ENCODE data around the gene TM9SF1. TPM values are rescaled to one million over a fixed set of nuclear protein-coding genes. Genes with fewer than 3 reads are reported as not detected.

The TM9SF1 gene
- total RNA-seq (10 to 100 TPM; 24.1 to 26.3 TPM), polyA plus RNA-seq (10 to 100 TPM; 38.4 to 40.6 TPM)

DNA sequence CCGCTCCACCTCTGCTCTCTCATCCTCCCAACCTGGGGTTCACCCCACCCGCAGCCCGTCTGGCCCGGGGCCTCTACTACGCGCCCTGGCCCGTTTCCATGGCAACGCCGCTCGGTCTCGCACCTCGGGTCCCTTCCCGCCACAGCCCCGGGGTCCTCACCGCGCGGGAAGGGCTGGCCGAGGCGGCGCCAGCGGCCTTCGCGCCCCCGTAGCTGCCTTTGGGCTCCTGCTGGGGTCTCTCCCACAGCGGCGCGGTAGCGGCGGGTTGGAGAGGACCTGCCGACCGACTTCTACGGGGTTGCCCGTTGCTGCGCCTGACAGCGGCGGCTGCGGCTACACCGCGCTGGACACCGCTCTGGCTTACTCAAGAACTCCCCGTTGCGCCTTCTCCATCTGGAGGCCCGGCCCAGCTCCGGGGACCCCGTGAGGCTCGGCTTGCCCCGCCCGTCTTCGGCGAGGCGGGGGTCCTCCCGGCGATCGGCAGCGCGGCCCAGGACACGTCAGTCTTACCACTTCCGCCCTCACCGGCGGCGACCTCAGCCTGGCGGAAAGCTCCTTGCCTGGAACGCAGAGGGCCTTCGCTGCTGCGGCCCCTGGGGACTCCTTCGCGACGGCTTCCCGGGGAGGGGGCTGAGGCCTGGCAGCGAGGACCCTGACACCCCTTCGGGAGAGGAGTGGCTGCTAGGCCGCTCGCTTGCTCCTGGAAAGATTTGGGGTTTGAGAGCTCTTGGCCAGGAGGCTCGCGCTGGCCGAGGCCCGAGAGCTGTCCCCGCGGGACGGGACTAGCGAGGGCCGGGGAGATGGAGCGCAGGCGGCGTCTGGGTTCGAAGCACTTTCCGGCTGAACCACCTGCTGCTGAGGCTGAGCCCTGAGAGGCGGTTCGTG, at the start of gene TM9SF1:
TM9SF1 (minus strand) TSS at position 256 of the 885 bp plus-strand sequence. CDS start 422 bp downstream, outside the sequence.
- Histone ChIP-seq H3K27me3 (ENCODE audit: insufficient read depth, low read length) (no peaks in the 10 kb centered on the region), H3K36me3 (ENCODE audit: insufficient read depth, low read length) (peaks cover 15% of the 10 kb centered on the region), H3K9me3 (ENCODE audit: control insufficient read depth in 1 of 2, low read length in 2 of 2) (no peaks in the 10 kb centered on the region), H3K4me3 (ENCODE audit: low read length in 2 of 2) (peak within 1 kb of the TSS; percentile 87 to 90), H3K4me1 (ENCODE audit: insufficient read depth, low read length) (peaks cover 37% of the 10 kb centered on the region), H3K27ac (ENCODE audit: low read depth, low read length) (peak within 1 kb of the TSS; percentile 98)
- intact Hi-C loops (cut with micrococcal nuclease), result loop anchor here (1.0 to 2.0 kb wide), 4 partner anchors 18 to 75 kb away; partner anchors contain the start of genes CHMP4A, GMPR2, IRF9 and NEDD8
- H3K4me1 Mint-ChIP-seq, result peaks cover 31 to 65% (median 48%) of the 10 kb centered on the region in 4 donors
- DNase-seq, result peak; percentile 89 to 92 (median 92)
- ChIA-PET CTCF (ENCODE audit: partially characterized antibody) (interaction anchor here (0.7 to 3.7 kb wide), 10 partner anchors 14 to 247 kb away, joined by 3 to 23 read pairs (median 5); partner anchors contain the start of genes CHMP4A, CIDEB, IRF9 and MDP1), POLR2A (ENCODE audit: partially characterized antibody) (interaction anchor here (0.6 to 4.3 kb wide), 40 partner anchors 9 to 1625 kb away, joined by 3 to 107 read pairs (median 5); partner anchors contain the start of genes CBLN3, CHMP4A, DCAF11 and DHRS1)
- H3K27ac Mint-ChIP-seq, result peak within 1 kb of the TSS; percentile 92 to 99 (median 98)
- no peaks in the 10 kb centered on the region for H3K27me3 Mint-ChIP-seq
- peak within 1 kb of the TSS; percentile 93 to 98 (median 94) for H3K4me3 Mint-ChIP-seq
- peaks cover 19 to 42% of the 10 kb centered on the region in 2 donors for H3K36me3 Mint-ChIP-seq
- peaks cover 0 to 2% (median 0%) of the 10 kb centered on the region in 8 donors for H3K9me3 Mint-ChIP-seq

DNA sequence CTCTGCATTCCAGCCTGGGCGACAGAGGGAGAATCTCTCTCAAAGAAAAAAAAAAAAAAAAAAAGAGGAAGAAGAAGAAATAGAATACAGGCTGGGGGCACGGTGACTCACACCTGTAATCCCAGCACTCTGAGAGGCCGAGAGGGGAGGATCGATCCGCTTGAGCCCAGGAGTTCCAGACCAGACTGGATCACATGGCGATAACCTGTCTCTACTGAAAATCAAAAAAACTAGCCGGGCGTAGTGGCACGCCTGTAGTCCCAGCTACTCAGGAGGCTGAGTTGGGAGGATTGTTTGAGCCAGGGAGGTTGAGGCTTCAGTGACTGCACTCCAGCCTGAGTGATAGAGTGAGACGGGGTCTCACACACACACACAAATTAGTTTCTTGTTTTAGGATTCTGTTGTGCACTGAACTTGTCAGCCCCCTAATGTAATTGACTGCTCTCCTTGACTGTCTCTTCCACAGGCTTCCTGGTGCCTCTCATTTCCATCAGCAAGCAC, 48.1 kb upstream of the TM9SF1 start:
- H3K9me3 Mint-ChIP-seq, result no peaks in the 10 kb centered on the region
- Histone ChIP-seq H3K9me3 (ENCODE audit: control insufficient read depth in 1 of 2, low read length in 2 of 2) (no peaks in the 10 kb centered on the region), H3K4me1 (ENCODE audit: insufficient read depth, low read length) (peaks cover 62% of the 10 kb centered on the region), H3K36me3 (ENCODE audit: insufficient read depth, low read length) (peaks cover 28% of the 10 kb centered on the region), H3K27me3 (ENCODE audit: insufficient read depth, low read length) (no peaks in the 10 kb centered on the region), H3K27ac (ENCODE audit: low read depth, low read length) (peak overlapping the region; percentile 96), H3K4me3 (ENCODE audit: low read length in 2 of 2) (peak overlapping the region; percentile 7 to 79)
- DNase-seq, result peak in 2 of 5 donors; percentile 13 to 51
- H3K4me1 Mint-ChIP-seq, result peaks cover 38 to 76% (median 59%) of the 10 kb centered on the region in 4 donors
- peaks cover 18 to 39% of the 10 kb centered on the region in 2 donors for H3K36me3 Mint-ChIP-seq
- H3K4me3 Mint-ChIP-seq, result peak overlapping the region; percentile 87 to 99 (median 94)
- ChIA-PET POLR2A (ENCODE audit: partially characterized antibody) (interaction anchor here (1.2 to 10.0 kb wide), 28 partner anchors 7 to 199 kb away, joined by 3 to 171 read pairs (median 19); partner anchors contain the start of genes CBLN3, CHMP4A, CIDEB and DCAF11), CTCF (ENCODE audit: partially characterized antibody) (interaction anchor here (0.7 to 25.6 kb wide), 35 partner anchors 9 to 198 kb away, joined by 3 to 556 read pairs (median 10); partner anchors contain the start of genes CBLN3, CHMP4A, CIDEB and DHRS1)
- H3K27me3 Mint-ChIP-seq, result no peaks in the 10 kb centered on the region
- H3K27ac Mint-ChIP-seq, result peak overlapping the region; percentile 99 to 100 (median 99)
- intact Hi-C loops (cut with micrococcal nuclease), result loop anchor here (1.0 to 2.0 kb wide), 5 partner anchors 54 to 229 kb away; partner anchors contain the start of genes IPO4, PSME2 and RNF31

GRCh38 chr14:24241829-24242443, 46.7 kb upstream of the TM9SF1 start:
- Histone ChIP-seq H3K9me3 (ENCODE audit: control insufficient read depth in 1 of 2, low read length in 2 of 2) (no peaks in the 10 kb centered on the region), H3K4me1 (ENCODE audit: insufficient read depth, low read length) (peaks cover 55% of the 10 kb centered on the region), H3K36me3 (ENCODE audit: insufficient read depth, low read length) (peaks cover 42% of the 10 kb centered on the region), H3K4me3 (ENCODE audit: low read length in 2 of 2) (peak overlapping the region; percentile 79 to 81), H3K27me3 (ENCODE audit: insufficient read depth, low read length) (no peaks in the 10 kb centered on the region), H3K27ac (ENCODE audit: low read depth, low read length) (peak overlapping the region; percentile 96)
- H3K4me1 Mint-ChIP-seq, result peaks cover 35 to 77% (median 57%) of the 10 kb centered on the region in 4 donors
- H3K27ac Mint-ChIP-seq, result peak overlapping the region; percentile 99 to 100 (median 99)
- H3K9me3 Mint-ChIP-seq, result no peaks in the 10 kb centered on the region
- DNase-seq, result peak; percentile 96 to 98 (median 97)
- no peaks in the 10 kb centered on the region for H3K27me3 Mint-ChIP-seq
- intact Hi-C loops (cut with micrococcal nuclease), result loop anchor here (1.0 to 2.0 kb wide), 10 partner anchors 10 to 227 kb away; partner anchors contain the start of genes DCAF11, GMPR2, IPO4 and LTB4R
- H3K4me3 Mint-ChIP-seq, result peak overlapping the region; percentile 87 to 99 (median 94)
- CTCF ChIA-PET (ENCODE audit: partially characterized antibody), result interaction anchor here (0.8 to 25.6 kb wide), 47 partner anchors 9 to 432 kb away, joined by 3 to 556 read pairs (median 8); partner anchors contain the start of genes CBLN3, CHMP4A, CIDEB and DCAF11
- H3K36me3 Mint-ChIP-seq, result peaks cover 30 to 53% of the 10 kb centered on the region in 2 donors
- POLR2A ChIA-PET (ENCODE audit: partially characterized antibody), result interaction anchor here (0.7 to 10.0 kb wide), 48 partner anchors 9 to 921 kb away, joined by 3 to 171 read pairs (median 8); partner anchors contain the start of genes CARMIL3, CBLN3, CHMP4A and CIDEB

DNA sequence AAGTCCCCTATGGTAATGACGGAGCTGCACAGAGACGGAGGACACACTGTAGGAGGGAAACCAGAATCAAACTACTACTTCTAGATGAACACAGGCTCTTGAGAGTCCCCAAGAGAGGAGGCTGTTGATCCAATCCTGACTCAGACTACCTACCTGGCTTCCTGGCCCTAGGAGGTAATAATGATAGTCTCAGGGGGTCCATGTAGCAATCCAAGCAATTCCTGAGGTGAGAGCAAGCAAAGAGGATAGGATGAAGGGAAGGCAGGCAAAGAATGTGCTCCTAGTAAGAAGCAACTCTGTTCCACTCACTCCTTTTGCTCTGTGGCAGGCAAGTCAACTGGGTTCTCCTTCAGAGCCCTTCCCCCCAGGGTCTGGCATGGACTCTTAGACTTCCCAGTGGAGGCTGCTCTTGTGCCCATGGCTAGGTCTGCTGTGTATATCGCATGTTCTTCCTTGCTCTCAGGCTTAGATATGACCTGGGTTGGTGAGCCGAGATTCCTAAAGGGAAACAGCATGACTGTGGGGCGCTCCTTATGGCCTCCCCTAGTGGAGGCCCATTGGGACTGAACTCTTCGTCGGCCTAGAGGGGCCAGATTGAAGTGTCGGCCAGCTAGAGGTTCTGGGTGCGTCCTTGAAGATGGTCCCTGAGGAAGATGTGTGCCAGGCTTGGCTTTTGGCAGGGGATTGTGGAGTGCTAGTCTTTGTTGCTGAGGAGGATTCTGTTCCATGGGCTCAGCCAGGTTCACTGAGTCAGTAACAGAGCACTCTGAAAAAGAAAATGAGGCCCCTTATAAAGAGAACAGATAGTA, 45.1 kb upstream of the TM9SF1 start:
- Mint-ChIP-seq H3K36me3 (peaks cover 43 to 68% of the 10 kb centered on the region in 2 donors), H3K4me1 (peaks cover 40 to 89% (median 64%) of the 10 kb centered on the region in 4 donors), H3K27me3 (no peaks in the 10 kb centered on the region), H3K4me3 (peak overlapping the region in 7 of 8 donors; percentile 72 to 98 (median 87)), H3K9me3 (no peaks in the 10 kb centered on the region), H3K27ac (peak overlapping the region; percentile 73 to 95 (median 84))
- intact Hi-C loops (cut with micrococcal nuclease), result no loop called here
- ChIA-PET CTCF (ENCODE audit: partially characterized antibody) (interaction anchor here (3.7 to 25.6 kb wide), 4 partner anchors 12 to 92 kb away, joined by 16 to 556 read pairs (median 66); partner anchors contain the start of genes CIDEB, DHRS1, LTB4R and LTB4R2), POLR2A (ENCODE audit: partially characterized antibody) (interaction anchor here (0.9 to 10.0 kb wide), 10 partner anchors 7 to 196 kb away, joined by 5 to 171 read pairs (median 89); partner anchors contain the start of genes CBLN3, CHMP4A, CIDEB and DHRS1)
- DNase-seq, result no peak
- peaks cover 58% of the 10 kb centered on the region for H3K36me3 ChIP-seq (ENCODE audit: insufficient read depth, low read length)
- no peaks in the 10 kb centered on the region for H3K9me3 ChIP-seq (ENCODE audit: control insufficient read depth in 1 of 2, low read length in 2 of 2)
- H3K4me3 ChIP-seq (ENCODE audit: low read length in 2 of 2), result no peak overlapping the region
- H3K4me1 ChIP-seq (ENCODE audit: insufficient read depth, low read length), result peaks cover 48% of the 10 kb centered on the region
- H3K27me3 ChIP-seq (ENCODE audit: insufficient read depth, low read length), result no peaks in the 10 kb centered on the region
- H3K27ac ChIP-seq (ENCODE audit: low read depth, low read length), result peak overlapping the region; percentile 96

- DNase-seq, result no peak
- CTCF ChIA-PET (ENCODE audit: partially characterized antibody), result interaction anchor here (0.9 to 25.6 kb wide), 3 partner anchors 23 to 67 kb away, joined by 3 to 556 read pairs (median 5); partner anchors contain the start of genes CIDEB, DHRS1, LTB4R and LTB4R2
- H3K36me3 ChIP-seq (ENCODE audit: insufficient read depth, low read length), result peaks cover 68% of the 10 kb centered on the region
- no peak overlapping the region for H3K27ac ChIP-seq (ENCODE audit: low read depth, low read length)
- H3K27ac Mint-ChIP-seq, result peak overlapping the region in 6 of 7 donors; percentile 1 to 95 (median 79)
- H3K4me1 Mint-ChIP-seq, result peaks cover 48 to 95% (median 74%) of the 10 kb centered on the region in 4 donors
- POLR2A ChIA-PET (ENCODE audit: partially characterized antibody), result interaction anchor here (0.6 to 10.0 kb wide), 15 partner anchors 10 to 192 kb away, joined by 3 to 121 read pairs (median 5); partner anchors contain the start of genes CBLN3, CHMP4A, CIDEB and DCAF11
- H3K9me3 ChIP-seq (ENCODE audit: control insufficient read depth in 1 of 2, low read length in 2 of 2), result no peaks in the 10 kb centered on the region
- intact Hi-C loops (cut with micrococcal nuclease), result no loop called here
- H3K4me3 Mint-ChIP-seq, result peak overlapping the region in 4 of 8 donors; percentile 1 to 58 (median 42)
- no peaks in the 10 kb centered on the region for H3K9me3 Mint-ChIP-seq
- H3K27me3 ChIP-seq (ENCODE audit: insufficient read depth, low read length), result no peaks in the 10 kb centered on the region
- peaks cover 59% of the 10 kb centered on the region for H3K4me1 ChIP-seq (ENCODE audit: insufficient read depth, low read length)
- H3K36me3 Mint-ChIP-seq, result peaks cover 48 to 82% of the 10 kb centered on the region in 2 donors
- H3K4me3 ChIP-seq (ENCODE audit: low read length in 2 of 2), result no peak overlapping the region
- H3K27me3 Mint-ChIP-seq, result no peaks in the 10 kb centered on the region
Observed at GRCh38 chr14:24238527-24239037, 43.3 kb upstream of the TM9SF1 start.

Data from CD4-positive, alpha-beta memory T cell (primary cell).